CD4-positive, alpha-beta T cell treated with Interleukin-2 at 100 ng/mL for 4 hours (primary cell): ENCODE results near the gene B4GALT3.

Source experiments
- DNase-seq: peaks from one replicate; pipeline ENCODE4 v3.0.0-alpha.2; 2020; ENCODE audit warnings: low spot score

The B4GALT3 gene

GRCh38 chr1:161185732-161186311 lies 8.5 kb upstream of the B4GALT3 start:
- DNase-seq = no peak

GRCh38 chr1:161185282-161185682 lies 8.0 kb upstream of the B4GALT3 start:
- DNase-seq = peak; percentile 92

- DNase-seq = peak; percentile 91
These were observed 4.9 kb upstream of the B4GALT3 start for GRCh38 chr1:161182214-161182613.

- DNase-seq = no peak
These were observed 3.3 kb upstream of the B4GALT3 start for GRCh38 chr1:161180639-161181038.

GRCh38 chr1:161179698-161180097 lies 2.4 kb upstream of the B4GALT3 start:
- DNase-seq = no peak

GRCh38 chr1:161177936-161178244 lies 583 bp upstream of the B4GALT3 start:
- no peak for DNase-seq

GRCh38 chr1:161176468-161177111 lies 717 bp downstream of the B4GALT3 start:
- no peak for DNase-seq

GRCh38 chr1:161175771-161176453 lies 1.4 kb downstream of the B4GALT3 start:
- DNase-seq = no peak

GRCh38 chr1:161174911-161175310 lies 2.4 kb downstream of the B4GALT3 start:
- DNase-seq = no peak

GRCh38 chr1:161173711-161174110 lies 3.6 kb downstream of the B4GALT3 start:
- DNase-seq = no peak

GRCh38 chr1:161172776-161173376 lies 4.4 kb downstream of the B4GALT3 start:
- DNase-seq = no peak

- no peak for DNase-seq
These were observed 5.0 kb downstream of the B4GALT3 start for GRCh38 chr1:161172349-161172748.

- DNase-seq = no peak
These were observed 5.6 kb downstream of the B4GALT3 start for GRCh38 chr1:161171696-161172095.

- DNase-seq = no peak
These were observed 6.1 kb downstream of the B4GALT3 start for GRCh38 chr1:161171191-161171590.

- no peak for DNase-seq
These were observed 8.4 kb downstream of the B4GALT3 start for GRCh38 chr1:161168906-161169305.

GRCh38 chr1:161166669-161167548 lies 10.4 kb downstream of the B4GALT3 start:
- no peak for DNase-seq

GRCh38 chr1:161165742-161166668 lies 11.3 kb downstream of the B4GALT3 start, which contains the start of gene PPOX:
TSS of gene PPOX (plus strand) at chr1:161166426. CDS start at chr1:161166848, 422 bp downstream.
- DNase-seq = peak; percentile 97

GRCh38 chr1:161164901-161165610 lies 12.3 kb downstream of the B4GALT3 start:
- DNase-seq = no peak

GRCh38 chr1:161163793-161164192 lies 13.5 kb downstream of the B4GALT3 start:
- DNase-seq = no peak

- no peak for DNase-seq
These were observed 14.5 kb downstream of the B4GALT3 start for GRCh38 chr1:161162806-161163205.
